Endothelial cell of umbilical vein (primary cell): ENCODE results near the gene KCNJ12. TPM values are rescaled to one million over a fixed set of nuclear protein-coding genes. Genes with fewer than 3 reads are reported as not detected.

ENCODE experiments used
- BruUV-seq: library from RNA; stranded (reverse); fragments of 400-500 nt; replicated peaks from 2 replicates; lab custom pipeline; 2021; lab: Mats Ljungman, UMichigan
- CTCF ChIA-PET: fragments of 300-600, 350-600 bp; sonication (Branson Sonifier 250); formaldehyde crosslinking; loops from one replicate; lab custom pipeline; 2021; ENCODE audit warnings: antibody characterized with exemption, inconsistent platforms; lab: Charles Lee
- POLR2A ChIA-PET: fragments of 300-600, 350-600 bp; sonication (Branson Sonifier 250); formaldehyde crosslinking; loops from one replicate; lab custom pipeline; 2021; ENCODE audit warnings: antibody characterized with exemption, inconsistent platforms; lab: Charles Lee
- DNase-seq: peaks from one replicate; pipeline ENCODE4 v3.0.0-alpha.2; 2011; ENCODE audit warnings: low read depth, low spot score
- FAIRE-seq: peaks from 2 replicates; lab custom pipeline; 2011; peaks lifted over from hg19 to GRCh38; lab: Jason Lieb, UNC
- H2AFZ ChIP-seq: 2 replicates; pipeline ENCODE4 v1.6.0; 2012; ENCODE audit warnings: low read depth, low read length, control low read depth, inconsistent platforms
- H3K27ac ChIP-seq: 2 replicates; pipeline ENCODE4 v1.5.1; 2011; ENCODE audit warnings: low read depth, mild to moderate bottlenecking, control low read depth, low read length, moderate library complexity; ENCODE audit not compliant: insufficient read depth
- H3K27me3 ChIP-seq, 2 experiments: 2 replicates each; pipeline versions ENCODE4 v1.6.0 to v1.6.1; 2011; ENCODE audit warnings: low read length in 2 of 2, mixed read lengths in 1 of 2; ENCODE audit not compliant: control insufficient read depth in 2 of 2, insufficient read depth in 2 of 2
- H3K36me3 ChIP-seq, 2 experiments: 2 replicates in 1 of 2; 3 replicates in 1 of 2; pipeline ENCODE4 v1.5.1; 2011; ENCODE audit warnings: low read length in 2 of 2, mild to moderate bottlenecking in 1 of 2, moderate library complexity in 1 of 2; ENCODE audit not compliant: control insufficient read depth in 2 of 2, insufficient read depth in 2 of 2; ENCODE audit errors: extremely low read depth in 1 of 2
- H3K4me1 ChIP-seq: 3 replicates; pipeline ENCODE4 v1.5.1; 2011; ENCODE audit warnings: mild to moderate bottlenecking, low read length; ENCODE audit not compliant: control insufficient read depth, insufficient read depth; ENCODE audit errors: extremely low read depth
- H3K4me2 ChIP-seq: 2 replicates; pipeline ENCODE4 v1.6.1; 2011; ENCODE audit warnings: low read length, control low read depth, mixed read lengths; ENCODE audit not compliant: insufficient read depth
- H3K4me3 ChIP-seq, 3 experiments: fragments of 200-600 bp in 1 of 3; sonication (generic), shearing (Covaris generic) in 1 of 3; replicated peaks in 1 of 3; 2 replicates each; pipeline ENCODE4 v1.5.1; 2011 to 2016; ENCODE audit warnings: control low read depth in 3 of 3, low read length in 3 of 3, mild to moderate bottlenecking in 2 of 3, inconsistent platforms in 1 of 3, low read depth in 1 of 3, moderate library complexity in 1 of 3; ENCODE audit not compliant: insufficient read depth in 1 of 3
- H3K79me2 ChIP-seq: 2 replicates; pipeline ENCODE4 v1.6.0; 2012; ENCODE audit warnings: low read length, inconsistent platforms; ENCODE audit not compliant: control insufficient read depth, insufficient read depth
- H3K9ac ChIP-seq: replicated peaks from 2 replicates; pipeline ENCODE3; 2011; ENCODE audit warnings: low read length, control low read depth; ENCODE audit not compliant: insufficient read depth; ENCODE audit errors: extremely low read depth
- H3K9me1 ChIP-seq: replicated peaks from 3 replicates; pipeline ENCODE4 v1.6.0; 2011; ENCODE audit warnings: mild to moderate bottlenecking, low read length; ENCODE audit not compliant: control insufficient read depth, insufficient read depth; ENCODE audit errors: extremely low read depth
- H3K9me3 ChIP-seq: replicated peaks from 2 replicates; pipeline ENCODE4 v1.5.1; 2012; ENCODE audit warnings: low read length, inconsistent platforms; ENCODE audit not compliant: control insufficient read depth, insufficient read depth
- H4K20me1 ChIP-seq: replicated peaks from 2 replicates; pipeline ENCODE3; 2011; ENCODE audit warnings: mild to moderate bottlenecking, low read length; ENCODE audit not compliant: control insufficient read depth, insufficient read depth; ENCODE audit errors: extremely low read depth
- CTCF ChIP-seq, 2 donors: IDR thresholded peaks; 1 replicate in 1 of 2; 2 replicates in 1 of 2; pipeline ENCODE4 v1.5.1; 2011; ENCODE audit warnings: low read length in 2 of 2, mild to moderate bottlenecking in 2 of 2, moderate library complexity in 2 of 2, control low read depth in 1 of 2, inconsistent platforms in 1 of 2, low read depth in 1 of 2; ENCODE audit not compliant: insufficient read depth in 1 of 2; ENCODE audit errors: extremely low read depth in 1 of 2
- EZH2 ChIP-seq: IDR thresholded peaks from 2 replicates; pipeline ENCODE4 v1.6.1; 2012; ENCODE audit warnings: borderline replicate concordance, low read depth, mild to moderate bottlenecking, moderate library complexity, low read length, inconsistent platforms; ENCODE audit not compliant: severe bottlenecking
- FOS ChIP-seq: IDR thresholded peaks from 2 replicates; pipeline ENCODE4 v1.6.1; 2011; ENCODE audit warnings: mild to moderate bottlenecking, low read length, moderate library complexity, borderline replicate concordance; ENCODE audit not compliant: insufficient read depth
- GATA2 ChIP-seq: IDR thresholded peaks from 2 replicates; pipeline ENCODE4 v1.7.0; 2011; ENCODE audit warnings: low read depth, mild to moderate bottlenecking, moderate library complexity, mixed read lengths, low read length; ENCODE audit not compliant: insufficient read length, insufficient read depth
- JUN ChIP-seq: IDR thresholded peaks from 2 replicates; pipeline ENCODE4 v1.6.1; 2011; ENCODE audit warnings: borderline replicate concordance, low read depth; ENCODE audit not compliant: insufficient read length, insufficient read depth
- MAX ChIP-seq: IDR thresholded peaks from 2 replicates; pipeline ENCODE4 v1.6.1; 2011; ENCODE audit not compliant: insufficient read depth, insufficient read length
- MYC ChIP-seq: IDR thresholded peaks from one replicate; pipeline ENCODE4 v1.6.1; 2011; ENCODE audit warnings: mild to moderate bottlenecking, low read depth, low read length
- POLR2A ChIP-seq: IDR thresholded peaks from 2 replicates; pipeline ENCODE4 v1.6.1; 2012; ENCODE audit warnings: low read depth, mild to moderate bottlenecking, control low read depth, low read length
- POLR2AphosphoS5 ChIP-seq: IDR thresholded peaks from 2 replicates; pipeline ENCODE4 v1.6.1; 2012; ENCODE audit warnings: low read depth, mild to moderate bottlenecking, control low read depth, low read length, moderate library complexity; ENCODE audit not compliant: insufficient read depth
- dilution Hi-C: fragments of 300-500 bp; cut with MboI; formaldehyde crosslinking; loops from one replicate; pipeline ENCODE4 v1.15.0; 2019; ENCODE audit warnings: low sequenced_read_pairs; ENCODE audit not compliant: extremely low pct_ligation_motif_present
- intact Hi-C: fragments of 100-400 bp; cut with micrococcal nuclease; formaldehyde crosslinking; loops from one replicate; pipeline ENCODE4 v1.10.0; 2022
- polyA plus RNA-seq, 4 experiments: library from polyadenylated mRNA; depleted of rRNA in 3 of 4; stranded (reverse) in 3 of 4; unstranded in 1 of 4; fragments of >200 nt; gene quantifications; 2 replicates each; pipeline versions ENCODE4 v1.2.1 to v1.2.3, GENCODE V29; 2011 to 2012; ENCODE audit warnings: missing spikeins in 1 of 4
- total RNA-seq: library from RNA; stranded (reverse); gene quantifications from 2 replicates; pipeline ENCODE4 v1.2.3, GENCODE V29; 2021

The KCNJ12 gene
- total and polyA plus RNA-seq, 2 donors (not counting 3 experiments of a cell fraction or from before 2014, with no cell fraction given): 0.19 to 0.44 TPM

- Histone ChIP-seq H2AFZ (no peak overlapping the region), H3K27ac (no peak overlapping the region), H3K9me3 (no peaks in the 10 kb centered on the region), H3K27me3 (peaks cover 6% of the 10 kb centered on the region in 2 experiments), H3K79me2 (no peaks in the 10 kb centered on the region), H3K4me3 (no peak overlapping the region), H3K9ac (no peak overlapping the region), H3K36me3 (no peaks in the 10 kb centered on the region), H3K4me2 (no peak overlapping the region), H4K20me1 (no peaks in the 10 kb centered on the region), H3K9me1 (no peaks in the 10 kb centered on the region), H3K4me1 (peaks cover 6% of the 10 kb centered on the region)
- BruUV-seq: no TSS peak
- POLR2A ChIA-PET: no interaction called here
- intact Hi-C loops (loop anchor here (5.0 kb wide), 1 partner anchor 133 kb away; no protein-coding TSS in a partner anchor), dilution Hi-C loops (no loop called here)
- no peak for DNase-seq
- CTCF ChIA-PET: interaction anchor here (0.6 to 2.0 kb wide), 4 partner anchors 12 to 250 kb away, joined by 3 to 7 read pairs (median 4); no protein-coding TSS in a partner anchor
- TF ChIP-seq FOS (no peak), GATA2 (no peak), MYC (no peak), CTCF (IDR thresholded peaks at IDR 0.05; ENCODE audit: extremely low read depth in 1 of 2, insufficient read depth in 1 of 2, low read depth in 1 of 2, low read length in 2 of 2) (no peak), POLR2A (no peak), JUN (no peak), POLR2AphosphoS5 (no peak), EZH2 (no peak), MAX (no peak)
- no peak for FAIRE-seq
These were observed 3.0 kb downstream of the KCNJ12 start for GRCh38 chr17:21379080-21379711.
